Suprapubic skin (tissue), 4 donors: ENCODE measurements around the gene PRSS50. TPM values are rescaled to one million over a fixed set of nuclear protein-coding genes. Genes with fewer than 3 reads are reported as not detected.
A peak's percentile ranks its signal among the peaks of the same experiment; 100 is the strongest.

Source experiments
- DNase-seq, 2 donors: peaks; one replicate each; pipeline ENCODE4 v3.0.0-alpha.2; 2019; ENCODE audit warnings: low spot score in 2 of 2
- H3K27ac ChIP-seq: fragments of 200-600 bp; sonication (generic); one replicate; pipeline ENCODE4 v1.5.1; 2019
- H3K27me3 ChIP-seq: fragments of 200-600 bp; sonication (generic); one replicate; pipeline ENCODE4 v1.5.1; 2019
- H3K36me3 ChIP-seq: fragments of 200-600 bp; sonication (generic); one replicate; pipeline ENCODE4 v1.5.1; 2019
- H3K4me1 ChIP-seq: fragments of 200-600 bp; sonication (generic); one replicate; pipeline ENCODE4 v1.5.1; 2019
- H3K4me3 ChIP-seq: fragments of 200-600 bp; sonication (generic); one replicate; pipeline ENCODE4 v1.5.1; 2019; ENCODE audit warnings: mild to moderate bottlenecking
- H3K9me3 ChIP-seq: fragments of 200-600 bp; sonication (generic); one replicate; pipeline ENCODE4 v1.5.1; 2019
- CTCF ChIP-seq, 2 donors: fragments of 200-600 bp in 1 of 2; fragments of 450-650 bp in 1 of 2; sonication (generic) in 1 of 2; IDR thresholded peaks; one replicate each; pipeline ENCODE4 v1.5.1; 2016 to 2019; ENCODE audit warnings: antibody characterized with exemption in 2 of 2, mild to moderate bottlenecking in 1 of 2, moderate library complexity in 1 of 2
- EP300 ChIP-seq: sonication (generic); formaldehyde crosslinking; IDR thresholded peaks from one replicate; pipeline ENCODE4 v1.6.1; 2017; ENCODE audit warnings: antibody characterized with exemption
- POLR2A ChIP-seq, 2 donors: fragments of 450-650 bp; IDR thresholded peaks; one replicate each; pipeline ENCODE4 v1.6.1; 2017; ENCODE audit warnings: antibody characterized with exemption in 2 of 2, mild to moderate bottlenecking in 2 of 2, moderate library complexity in 2 of 2
- POLR2AphosphoS5 ChIP-seq, 3 donors: sonication (generic); formaldehyde crosslinking; IDR thresholded peaks; one replicate each; pipeline ENCODE4 v1.6.1; 2017; ENCODE audit warnings: antibody characterized with exemption in 3 of 3
- WGBS: methylation state at CpG from one replicate; pipeline ENCODE4 v1.1.5; 2018; 5-methylcytosine and 5-hydroxymethylcytosine counted together
- total RNA-seq, 4 donors: library from RNA; depleted of rRNA; stranded (reverse); fragments of >200 nt; gene quantifications; one replicate each; pipeline ENCODE4 v1.1.0, GENCODE V29; 2016

Gene PRSS50
- total RNA-seq, 4 donors from 2014 or later, result not detected

GRCh38 chr3:46712191-46713049 is 5.2 kb downstream of the PRSS50 start:
- Histone ChIP-seq H3K27ac (no peak overlapping the region), H3K9me3 (no peaks in the 10 kb centered on the region), H3K4me3 (no peak overlapping the region), H3K36me3 (no peaks in the 10 kb centered on the region), H3K4me1 (peaks cover 5% of the 10 kb centered on the region), H3K27me3 (peaks cover 6% of the 10 kb centered on the region)
- WGBS, result 93% methylated on average over 11 of the region's 13 CpGs
- TF ChIP-seq POLR2AphosphoS5 (IDR thresholded peaks at IDR 0.05) (no peak), CTCF (IDR thresholded peaks at IDR 0.05) (no peak), POLR2A (IDR thresholded peaks at IDR 0.05) (no peak), EP300 (no peak)
- DNase-seq, result peak; percentile 43 to 73

GRCh38 chr3:46711760-46712159 is 5.9 kb downstream of the PRSS50 start:
- peaks cover 5% of the 10 kb centered on the region for H3K4me1 ChIP-seq
- 94% methylated on average over 6 of the region's 7 CpGs for WGBS
- no peaks in the 10 kb centered on the region for H3K9me3 ChIP-seq
- no peak overlapping the region for H3K4me3 ChIP-seq
- DNase-seq, result peak; percentile 35 to 53
- H3K27me3 ChIP-seq, result no peaks in the 10 kb centered on the region
- H3K27ac ChIP-seq, result no peak overlapping the region
- TF ChIP-seq POLR2A (IDR thresholded peaks at IDR 0.05), result no peak
- no peak for TF ChIP-seq EP300
- no peak for TF ChIP-seq CTCF (IDR thresholded peaks at IDR 0.05)
- TF ChIP-seq POLR2AphosphoS5 (IDR thresholded peaks at IDR 0.05), result no peak
- no peaks in the 10 kb centered on the region for H3K36me3 ChIP-seq

- peak in 1 of 2 donors; percentile 53 for DNase-seq
- TF ChIP-seq EP300 (no peak), CTCF (IDR thresholded peaks at IDR 0.05) (no peak), POLR2A (IDR thresholded peaks at IDR 0.05) (no peak), POLR2AphosphoS5 (IDR thresholded peaks at IDR 0.05) (no peak)
- 86% methylated on average over 2 of the region's 2 CpGs for WGBS
- Histone ChIP-seq H3K27me3 (no peaks in the 10 kb centered on the region), H3K4me3 (no peak overlapping the region), H3K36me3 (no peaks in the 10 kb centered on the region), H3K9me3 (no peaks in the 10 kb centered on the region), H3K27ac (no peak overlapping the region), H3K4me1 (peaks cover 8% of the 10 kb centered on the region)
Observed at GRCh38 chr3:46711305-46711704, 6.4 kb downstream of the PRSS50 start.

GRCh38 chr3:46710671-46711295 is 6.9 kb downstream of the PRSS50 start:
- H3K4me3 ChIP-seq, result no peak overlapping the region
- H3K27ac ChIP-seq, result no peak overlapping the region
- no peaks in the 10 kb centered on the region for H3K36me3 ChIP-seq
- TF ChIP-seq EP300 (no peak), POLR2A (IDR thresholded peaks at IDR 0.05) (no peak), CTCF (IDR thresholded peaks at IDR 0.05) (no peak), POLR2AphosphoS5 (IDR thresholded peaks at IDR 0.05) (no peak)
- H3K27me3 ChIP-seq, result no peaks in the 10 kb centered on the region
- no peaks in the 10 kb centered on the region for H3K9me3 ChIP-seq
- H3K4me1 ChIP-seq, result peaks cover 14% of the 10 kb centered on the region
- WGBS, result 100% methylated on average over 5 of the region's 6 CpGs
- DNase-seq, result peak; percentile 35 to 45

GRCh38 chr3:46710229-46710628 is 7.4 kb downstream of the PRSS50 start:
- DNase-seq, result peak; percentile 34 to 36
- H3K9me3 ChIP-seq, result no peaks in the 10 kb centered on the region
- H3K27ac ChIP-seq, result no peak overlapping the region
- H3K4me3 ChIP-seq, result no peak overlapping the region
- no peaks in the 10 kb centered on the region for H3K36me3 ChIP-seq
- peaks cover 19% of the 10 kb centered on the region for H3K4me1 ChIP-seq
- WGBS, result 92% methylated on average over 7 of the region's 7 CpGs
- H3K27me3 ChIP-seq, result no peaks in the 10 kb centered on the region
- TF ChIP-seq POLR2AphosphoS5 (IDR thresholded peaks at IDR 0.05) (no peak), EP300 (no peak), CTCF (IDR thresholded peaks at IDR 0.05) (no peak), POLR2A (IDR thresholded peaks at IDR 0.05) (no peak)
